ENCODE results near the gene DYNLT1.

GRCh38 chr6:158646023-158646910 is 1.7 kb upstream of the DYNLT1 start:
- TF ChIP-seq, protein P1, sequence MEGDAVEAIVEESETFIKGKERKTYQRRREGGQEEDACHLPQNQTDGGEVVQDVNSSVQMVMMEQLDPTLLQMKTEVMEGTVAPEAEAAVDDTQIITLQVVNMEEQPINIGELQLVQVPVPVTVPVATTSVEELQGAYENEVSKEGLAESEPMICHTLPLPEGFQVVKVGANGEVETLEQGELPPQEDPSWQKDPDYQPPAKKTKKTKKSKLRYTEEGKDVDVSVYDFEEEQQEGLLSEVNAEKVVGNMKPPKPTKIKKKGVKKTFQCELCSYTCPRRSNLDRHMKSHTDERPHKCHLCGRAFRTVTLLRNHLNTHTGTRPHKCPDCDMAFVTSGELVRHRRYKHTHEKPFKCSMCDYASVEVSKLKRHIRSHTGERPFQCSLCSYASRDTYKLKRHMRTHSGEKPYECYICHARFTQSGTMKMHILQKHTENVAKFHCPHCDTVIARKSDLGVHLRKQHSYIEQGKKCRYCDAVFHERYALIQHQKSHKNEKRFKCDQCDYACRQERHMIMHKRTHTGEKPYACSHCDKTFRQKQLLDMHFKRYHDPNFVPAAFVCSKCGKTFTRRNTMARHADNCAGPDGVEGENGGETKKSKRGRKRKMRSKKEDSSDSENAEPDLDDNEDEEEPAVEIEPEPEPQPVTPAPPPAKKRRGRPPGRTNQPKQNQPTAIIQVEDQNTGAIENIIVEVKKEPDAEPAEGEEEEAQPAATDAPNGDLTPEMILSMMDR (conservative IDR thresholded peaks at IDR 0.05; ENCODE audit: low read length): no peak
- TF ChIP-seq EZH2phosphoT487 (IDR thresholded peaks at IDR 0.05; ENCODE audit: borderline replicate concordance): no peak

Data from Loucy (cell line).